ENCODE results near the gene HBA2. TPM values are rescaled to one million over a fixed set of nuclear protein-coding genes. Genes with fewer than 3 reads are reported as not detected.

Gene HBA2
- total RNA-seq, 2 experiments from 2014 or later = not detected

DNA sequence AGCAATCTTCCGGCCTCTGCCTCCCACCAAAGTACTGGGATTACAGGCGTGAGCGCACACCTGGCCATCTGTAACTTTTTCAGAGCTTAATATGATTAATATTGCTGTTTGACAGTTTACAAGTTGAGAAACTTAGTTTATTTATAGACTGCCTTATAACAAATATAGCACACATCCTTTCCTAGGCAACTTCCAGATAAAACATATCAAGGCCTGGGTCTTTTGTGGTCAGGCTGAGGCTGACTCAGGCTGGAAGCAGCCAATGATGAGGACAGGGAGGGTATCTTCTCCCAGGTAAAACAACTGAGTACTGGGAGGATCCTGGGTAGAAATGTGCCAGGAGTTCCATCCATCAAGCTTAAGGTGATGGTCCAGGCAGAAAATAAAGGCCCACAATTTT, 40.3 kb downstream of the HBA2 start:
- DNase-seq (no peak), ATAC-seq (ENCODE audit: poor library complexity) (no peak)
- H3K9me3 ChIP-seq (ENCODE audit: control insufficient read depth in 1 of 2, insufficient read depth in 1 of 2, low read length in 2 of 2) = no peaks in the 10 kb centered on the region
- Mint-ChIP-seq H3K27ac (no peak overlapping the region), H3K36me3 (ENCODE audit: low read depth) (peaks cover 75% of the 10 kb centered on the region), H3K9me3 (no peaks in the 10 kb centered on the region), H3K4me3 (no peak overlapping the region), H3K4me1 (ENCODE audit: low read depth) (peaks cover 6% of the 10 kb centered on the region), H3K27me3 (no peaks in the 10 kb centered on the region)
- H3K4me3 ChIP-seq (ENCODE audit: low read length) = no peak overlapping the region
- no peak overlapping the region for H3K27ac ChIP-seq (ENCODE audit: low read depth in 1 of 2, low read length in 2 of 2)
- CTCF ChIA-PET = interaction anchor here (1.1 to 1.3 kb wide), 2 partner anchors 19 to 106 kb away, joined by 3 read pairs; no protein-coding TSS in a partner anchor
- H3K36me3 ChIP-seq (ENCODE audit: insufficient read depth, low read length) = peaks cover 76% of the 10 kb centered on the region
- no peaks in the 10 kb centered on the region for H3K27me3 ChIP-seq (ENCODE audit: control insufficient read depth in 1 of 2, insufficient read depth in 2 of 2, low read length in 2 of 2)
- intact Hi-C loops (cut with DNase I, micrococcal nuclease) = no loop called here
- TF ChIP-seq, protein P1, sequence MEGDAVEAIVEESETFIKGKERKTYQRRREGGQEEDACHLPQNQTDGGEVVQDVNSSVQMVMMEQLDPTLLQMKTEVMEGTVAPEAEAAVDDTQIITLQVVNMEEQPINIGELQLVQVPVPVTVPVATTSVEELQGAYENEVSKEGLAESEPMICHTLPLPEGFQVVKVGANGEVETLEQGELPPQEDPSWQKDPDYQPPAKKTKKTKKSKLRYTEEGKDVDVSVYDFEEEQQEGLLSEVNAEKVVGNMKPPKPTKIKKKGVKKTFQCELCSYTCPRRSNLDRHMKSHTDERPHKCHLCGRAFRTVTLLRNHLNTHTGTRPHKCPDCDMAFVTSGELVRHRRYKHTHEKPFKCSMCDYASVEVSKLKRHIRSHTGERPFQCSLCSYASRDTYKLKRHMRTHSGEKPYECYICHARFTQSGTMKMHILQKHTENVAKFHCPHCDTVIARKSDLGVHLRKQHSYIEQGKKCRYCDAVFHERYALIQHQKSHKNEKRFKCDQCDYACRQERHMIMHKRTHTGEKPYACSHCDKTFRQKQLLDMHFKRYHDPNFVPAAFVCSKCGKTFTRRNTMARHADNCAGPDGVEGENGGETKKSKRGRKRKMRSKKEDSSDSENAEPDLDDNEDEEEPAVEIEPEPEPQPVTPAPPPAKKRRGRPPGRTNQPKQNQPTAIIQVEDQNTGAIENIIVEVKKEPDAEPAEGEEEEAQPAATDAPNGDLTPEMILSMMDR (IDR thresholded peaks at IDR 0.05) = no peak
- no peaks in the 10 kb centered on the region for H3K4me1 ChIP-seq (ENCODE audit: insufficient read depth, low read length)
- POLR2A ChIA-PET = interaction anchor here (0.9 kb wide), 1 partner anchor 112 kb away, joined by 4 read pairs; no protein-coding TSS in a partner anchor

DNA sequence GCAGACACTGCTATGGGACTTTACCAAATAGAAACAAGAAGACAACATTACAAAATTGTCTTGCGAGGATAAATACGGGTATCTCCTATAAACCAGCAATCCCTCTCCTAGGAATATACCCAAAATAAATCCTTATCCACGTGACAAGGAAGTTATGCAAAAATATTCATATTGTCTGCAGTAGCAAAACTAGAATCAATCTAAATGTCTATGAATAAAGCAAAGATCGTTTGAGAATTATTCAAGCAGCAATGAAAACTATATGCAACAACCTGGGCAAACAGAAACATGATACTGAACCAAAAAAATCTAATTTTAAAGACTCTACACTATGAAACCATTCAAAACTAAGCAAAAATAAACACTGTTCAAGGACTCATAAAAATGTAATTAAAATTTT, 47.3 kb downstream of the HBA2 start:
- intact Hi-C loops (cut with DNase I, micrococcal nuclease) = no loop called here
- CTCF ChIA-PET = no interaction called here
- Histone ChIP-seq H3K4me3 (ENCODE audit: low read length) (no peak overlapping the region), H3K27me3 (ENCODE audit: control insufficient read depth in 1 of 2, insufficient read depth in 2 of 2, low read length in 2 of 2) (no peaks in the 10 kb centered on the region), H3K9me3 (ENCODE audit: control insufficient read depth in 1 of 2, insufficient read depth in 1 of 2, low read length in 2 of 2) (no peaks in the 10 kb centered on the region), H3K27ac (ENCODE audit: low read depth in 1 of 2, low read length in 2 of 2) (no peak overlapping the region), H3K4me1 (ENCODE audit: insufficient read depth, low read length) (no peaks in the 10 kb centered on the region), H3K36me3 (ENCODE audit: insufficient read depth, low read length) (peaks cover 81% of the 10 kb centered on the region)
- peaks cover 66% of the 10 kb centered on the region for H3K36me3 Mint-ChIP-seq (ENCODE audit: low read depth)
- TF ChIP-seq, protein P1 (IDR thresholded peaks at IDR 0.05) = no peak
- DNase-seq = no peak
- no peaks in the 10 kb centered on the region for H3K9me3 Mint-ChIP-seq
- POLR2A ChIA-PET = no interaction called here
- ATAC-seq (ENCODE audit: poor library complexity) = no peak
- no peaks in the 10 kb centered on the region for H3K27me3 Mint-ChIP-seq
- H3K27ac Mint-ChIP-seq = no peak overlapping the region
- no peak overlapping the region for H3K4me3 Mint-ChIP-seq
- H3K4me1 Mint-ChIP-seq (ENCODE audit: low read depth) = peaks cover 14% of the 10 kb centered on the region

Other genes with a start within 250 kb of the HBA2 start
- 1 to 10 TPM; 4.1 TPM for gene POLR3K, start 119.3 kb upstream of the HBA2 start, total RNA-seq
- gene SNRNP25, start 119.0 kb upstream of the HBA2 start, total RNA-seq = 1 to 10 TPM; 4.8 to 5.1 TPM
- under 1 TPM; 0.33 to 0.34 TPM for gene RHBDF1, start 100.2 kb upstream of the HBA2 start, total RNA-seq
- 10 to 100 TPM; 14.1 to 17.1 TPM for gene MPG, start 94.7 kb upstream of the HBA2 start, total RNA-seq
- gene NPRL3, start 34.2 kb upstream of the HBA2 start, total RNA-seq = 10 to 100 TPM; 29.5 to 30.8 TPM
- not detected for gene HBZ, start 20.2 kb upstream of the HBA2 start, total RNA-seq
- not detected for gene HBM, start 6.9 kb upstream of the HBA2 start, total RNA-seq
- not detected for gene HBA1, start 3.8 kb downstream of the HBA2 start, total RNA-seq
- gene HBQ1, start 7.6 kb downstream of the HBA2 start, total RNA-seq = not detected
- gene LUC7L, start 56.6 kb downstream of the HBA2 start, total RNA-seq = 10 to 100 TPM; 94.8 to 98.4 TPM
- 10 to 100 TPM; 15.6 to 17.0 TPM for gene FAM234A, start 61.9 kb downstream of the HBA2 start, total RNA-seq
- not detected for gene RGS11, start 103.1 kb downstream of the HBA2 start, total RNA-seq
- gene ARHGDIG, start 107.7 kb downstream of the HBA2 start, total RNA-seq = under 1 TPM in 1 of 2 experiments, not detected in 1; 0.42 TPM
- not detected for gene PDIA2, start 110.3 kb downstream of the HBA2 start, total RNA-seq
- 10 to 100 TPM; 24.7 to 26.3 TPM for gene AXIN1, start 179.8 kb downstream of the HBA2 start, total RNA-seq
- 10 to 100 TPM; 19.6 to 19.7 TPM for gene MRPL28, start 197.7 kb downstream of the HBA2 start, total RNA-seq
- gene PGAP6, start 209.1 kb downstream of the HBA2 start, total RNA-seq = 10 to 100 TPM; 59.7 to 63.7 TPM
- gene NME4, start 224.3 kb downstream of the HBA2 start, total RNA-seq = 10 to 100 TPM; 31.2 to 32.6 TPM
- 1 to 10 TPM; 5.7 to 7.0 TPM for gene DECR2, start 229.0 kb downstream of the HBA2 start, total RNA-seq